K562 treated with DMSO at 1 percent for 4 hours (cell line): Measurements from ENCODE around the gene B3GALT4. TPM values are rescaled to one million over a fixed set of nuclear protein-coding genes. Genes with fewer than 3 reads are reported as not detected.

Source experiments
- total RNA-seq: library from RNA; unstranded; fragments of 300-600 nt; gene quantifications from 2 replicates; pipeline ENCODE4 v1.2.3, GENCODE V29; 2022; ENCODE audit not compliant: insufficient read depth

The B3GALT4 gene
- total RNA-seq = 0.64 and 1.3 TPM in 2 replicates

GRCh38 chr6:33276864-33277662 is at the start of gene B3GALT4:
B3GALT4 (plus strand) TSS chr6:33277123; CDS start chr6:33277420, 297 bp downstream.

GRCh38 chr6:33271468-33272274 is 5.3 kb upstream of the B3GALT4 start, which contains the start of the genes RPS18 and VPS52:
RPS18 (plus strand) TSS chr6:33272075; CDS start chr6:33272120, 45 bp downstream.
VPS52 (minus strand) TSS chr6:33271876; CDS start chr6:33271675, 201 bp downstream.

DNA sequence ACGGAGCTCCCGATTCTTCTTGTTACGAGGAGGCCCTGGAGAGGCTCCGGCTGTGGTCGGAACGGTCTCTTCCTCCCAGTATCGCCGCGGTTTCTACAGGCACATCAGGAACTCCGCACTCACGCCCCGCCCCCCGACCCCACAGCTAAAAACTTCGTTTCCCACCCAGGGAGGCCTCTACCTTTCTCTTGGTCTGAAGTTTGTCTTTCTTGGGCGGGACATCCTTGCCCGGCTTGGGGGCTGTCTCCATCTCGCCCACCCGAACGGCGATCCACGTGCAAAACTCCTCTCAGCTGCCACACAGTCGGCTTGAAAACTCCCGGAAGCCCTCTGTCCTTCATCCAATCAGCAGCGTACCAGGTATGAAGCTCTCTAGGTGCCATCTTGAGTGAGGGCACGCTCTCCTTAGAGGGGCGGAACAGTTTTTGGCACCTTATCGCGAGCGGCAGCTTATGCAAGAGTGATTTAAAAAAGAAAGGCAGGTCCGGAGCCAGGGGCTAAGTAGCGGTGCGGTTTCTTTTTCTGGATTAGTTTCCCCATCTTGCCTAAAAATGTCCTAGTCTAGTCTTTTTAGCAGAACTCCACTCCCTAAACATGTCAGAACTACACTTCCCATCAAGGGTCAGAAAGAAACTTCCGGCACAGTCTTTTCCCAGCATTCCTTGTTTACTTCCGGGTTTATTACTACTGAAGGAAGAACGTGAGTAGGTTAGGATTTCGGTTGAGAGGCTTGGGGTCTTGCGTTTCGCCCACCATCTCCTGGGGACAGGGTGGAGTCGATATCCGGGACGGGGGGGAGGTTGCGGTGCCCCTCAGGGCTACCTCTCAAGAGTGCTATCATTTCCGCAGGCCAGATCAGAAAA is 12.2 kb downstream of the B3GALT4 start, which contains the start of the genes PFDN6 and WDR46:
Gene PFDN6 (plus strand): TSS at position 681 of the 863 bp plus-strand sequence. CDS start 256 bp downstream, outside the sequence.
Gene WDR46 (minus strand): TSS at position 319 of the 863 bp plus-strand sequence. CDS start 69 bp downstream, at position 250.

DNA sequence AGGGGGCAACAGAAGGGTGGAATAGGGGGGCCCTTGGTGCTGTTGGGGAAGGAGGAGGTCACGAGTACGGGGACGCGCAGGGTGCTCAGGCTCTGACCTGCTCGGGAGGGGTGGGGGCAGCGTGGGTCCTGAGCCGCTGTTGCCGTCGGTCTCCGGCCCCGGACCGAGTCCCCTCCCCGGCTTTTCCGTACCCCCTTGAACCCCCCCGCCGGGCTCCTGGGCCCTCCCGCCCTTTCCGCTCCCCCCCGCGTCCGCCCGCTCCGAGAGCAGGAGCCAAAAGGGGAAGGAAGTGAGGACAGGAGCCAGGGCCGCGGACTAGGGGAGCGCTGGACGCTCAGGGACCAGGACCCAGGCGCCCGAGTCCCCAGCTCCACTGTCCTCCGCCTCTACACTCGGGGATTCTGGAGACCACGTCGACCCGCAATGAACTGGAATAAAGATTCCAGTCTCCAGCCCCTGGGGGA is 21.9 kb downstream of the B3GALT4 start, which contains the start of gene RGL2:
Gene RGL2 (minus strand): TSS at position 170 of the 464 bp plus-strand sequence. CDS start 332 bp downstream, outside the sequence.

GRCh38 chr6:33313709-33314514 is 37.0 kb downstream of the B3GALT4 start, which contains the start of gene TAPBP:
TAPBP (minus strand) TSS chr6:33314078; CDS start chr6:33314041, 37 bp downstream.

GRCh38 chr6:33317669-33318425 is 40.9 kb downstream of the B3GALT4 start, which contains the start of gene ZBTB22:
ZBTB22 (minus strand) TSS chr6:33317744; CDS start chr6:33316916, 828 bp downstream.

Other genes with a start within 250 kb of the B3GALT4 start
- gene HLA-DPA1, start 203.5 kb upstream of the B3GALT4 start, total RNA-seq = not detected in 2 replicates
- gene HLA-DPB1, start 201.1 kb upstream of the B3GALT4 start, total RNA-seq = not detected in 2 replicates
- 0.17 and 0.19 TPM in 2 replicates for gene COL11A2, start 84.7 kb upstream of the B3GALT4 start, total RNA-seq
- 26.4 and 32.8 TPM in 2 replicates for gene RXRB, start 76.5 kb upstream of the B3GALT4 start, total RNA-seq
- 148 and 178 TPM in 2 replicates for gene SLC39A7, start 76.3 kb upstream of the B3GALT4 start, total RNA-seq
- 10.2 and 19.0 TPM in 2 replicates for gene HSD17B8, start 72.5 kb upstream of the B3GALT4 start, total RNA-seq
- gene RING1, start 68.6 kb upstream of the B3GALT4 start, total RNA-seq = 48.6 and 58.0 TPM in 2 replicates
- 25.9 and 40.7 TPM in 2 replicates for gene VPS52, start 5.2 kb upstream of the B3GALT4 start, total RNA-seq
- gene RPS18, start 5.0 kb upstream of the B3GALT4 start, total RNA-seq = 12,597 and 13,607 TPM in 2 replicates
- gene WDR46, start 12.1 kb downstream of the B3GALT4 start, total RNA-seq = 53.8 and 54.5 TPM in 2 replicates
- gene PFDN6, start 12.5 kb downstream of the B3GALT4 start, total RNA-seq = 155 and 182 TPM in 2 replicates
- 31.0 and 34.6 TPM in 2 replicates for gene RGL2, start 21.8 kb downstream of the B3GALT4 start, total RNA-seq
- 141 and 157 TPM in 2 replicates for gene TAPBP, start 37.0 kb downstream of the B3GALT4 start, total RNA-seq
- gene ZBTB22, start 40.6 kb downstream of the B3GALT4 start, total RNA-seq = 6.4 and 8.1 TPM in 2 replicates
- gene DAXX, start 45.8 kb downstream of the B3GALT4 start, total RNA-seq = 48.7 and 57.6 TPM in 2 replicates
- 83.0 and 95.7 TPM in 2 replicates for gene KIFC1, start 114.7 kb downstream of the B3GALT4 start, total RNA-seq
- 62.6 and 67.2 TPM in 2 replicates for gene PHF1, start 133.9 kb downstream of the B3GALT4 start, total RNA-seq
- gene CUTA, start 141.0 kb downstream of the B3GALT4 start, total RNA-seq = 395 and 427 TPM in 2 replicates
- 6.6 and 10.9 TPM in 2 replicates for gene SYNGAP1, start 142.9 kb downstream of the B3GALT4 start, total RNA-seq
- 10.4 and 11.8 TPM in 2 replicates for gene ZBTB9, start 177.5 kb downstream of the B3GALT4 start, total RNA-seq